SK-N-SH treated with all-trans-retinoic acid at 6 μM for 48 hours (cell line): ENCODE results near the gene HSPA12A.

Experiments used
- ATAC-seq: fragments of 200-7000 bp; cut with Tn5 transposase; 3 replicates; pipeline ENCODE4 v1.9.1; 2020; ENCODE audit warnings: mild to moderate bottlenecking, moderate library complexity
- ARNTL ChIP-seq: fragments of 450-650 bp; formaldehyde crosslinking; IDR thresholded peaks from 2 replicates; pipeline ENCODE4 v1.5.0; 2020; ENCODE audit warnings: low read depth, mild to moderate bottlenecking, moderate library complexity, borderline replicate concordance
- BACH2 ChIP-seq: fragments of 250-450 bp; sonication (Bioruptor Pico); IDR thresholded peaks from 2 replicates; pipeline ENCODE4 v1.9.0; 2021; ENCODE audit warnings: mild to moderate bottlenecking, borderline replicate concordance
- CSDC2 ChIP-seq: fragments of 250-450 bp; sonication (Bioruptor Pico); IDR thresholded peaks from 2 replicates; pipeline ENCODE4 v1.5.0; 2020; ENCODE audit warnings: mild to moderate bottlenecking, moderate library complexity
- ESRRG ChIP-seq: fragments of 250-450 bp; sonication (Bioruptor Pico); IDR thresholded peaks from 2 replicates; pipeline ENCODE4 v1.6.1; 2021; ENCODE audit warnings: mild to moderate bottlenecking
- ISL1 ChIP-seq: fragments of 250-450 bp; sonication (Bioruptor Pico); IDR thresholded peaks from 2 replicates; pipeline ENCODE4 v2.1.2; 2022; ENCODE audit warnings: mild to moderate bottlenecking, moderate library complexity
- OSR1 ChIP-seq: fragments of 250-450 bp; sonication (Bioruptor Pico); IDR thresholded peaks from 2 replicates; pipeline ENCODE4 v1.8.0; 2022; ENCODE audit warnings: moderate library complexity, mild to moderate bottlenecking, inconsistent platforms
- PPARA ChIP-seq: fragments of 250-450 bp; sonication (Bioruptor Pico); IDR thresholded peaks from 2 replicates; pipeline ENCODE4 v1.5.0; 2020; ENCODE audit warnings: mild to moderate bottlenecking, borderline replicate concordance
- RARB ChIP-seq: fragments of 250-450 bp; sonication (Bioruptor Pico); IDR thresholded peaks from 2 replicates; pipeline ENCODE4 v1.8.0; 2021; ENCODE audit warnings: mild to moderate bottlenecking, moderate library complexity
- SNAI2 ChIP-seq: fragments of 250-450 bp; sonication (Bioruptor Pico); IDR thresholded peaks from 2 replicates; pipeline ENCODE4 v1.5.0; 2020; ENCODE audit warnings: mild to moderate bottlenecking, moderate library complexity
- TCF4 ChIP-seq: fragments of 250-450 bp; sonication (Bioruptor Pico); IDR thresholded peaks from 2 replicates; pipeline ENCODE4 v1.8.0; 2021; ENCODE audit warnings: mild to moderate bottlenecking, moderate library complexity, borderline replicate concordance
- TOX ChIP-seq: fragments of 250-450 bp; sonication (Bioruptor Pico); IDR thresholded peaks from 2 replicates; pipeline ENCODE4 v1.8.0; 2021; ENCODE audit warnings: mild to moderate bottlenecking, moderate library complexity, borderline replicate concordance
- ZC3H10 ChIP-seq: fragments of 250-450 bp; sonication (Bioruptor Pico); IDR thresholded peaks from 2 replicates; pipeline ENCODE4 v1.5.1; 2021; ENCODE audit warnings: mild to moderate bottlenecking, moderate library complexity
- ZFP3 ChIP-seq: fragments of 250-450 bp; sonication (Bioruptor Pico); IDR thresholded peaks from 2 replicates; pipeline ENCODE4 v1.5.0; 2020; ENCODE audit warnings: mild to moderate bottlenecking, moderate library complexity
- ZFP30 ChIP-seq: fragments of 450-650 bp; formaldehyde crosslinking; IDR thresholded peaks from 2 replicates; pipeline ENCODE4 v1.5.0; 2022; ENCODE audit warnings: mild to moderate bottlenecking, moderate library complexity
- TF ChIP-seq, protein P1 (sequence below): fragments of 250-450 bp; sonication (Bioruptor Pico); IDR thresholded peaks from 2 replicates; pipeline ENCODE4 v1.8.0; 2021; ENCODE audit warnings: low read depth, mild to moderate bottlenecking, moderate library complexity, borderline replicate concordance
- TF ChIP-seq, protein P2 (sequence below): fragments of 250-450 bp; sonication (Bioruptor Pico); IDR thresholded peaks from 2 replicates; pipeline ENCODE4 v1.5.1; 2021; ENCODE audit warnings: mild to moderate bottlenecking, moderate library complexity
- TF ChIP-seq, protein P3 (sequence below): fragments of 250-450 bp; sonication (Bioruptor Pico); IDR thresholded peaks from 2 replicates; pipeline ENCODE4 v1.5.0; 2020; ENCODE audit warnings: mild to moderate bottlenecking, moderate library complexity
- TF ChIP-seq, protein P4 (sequence below): fragments of 250-450 bp; sonication (Bioruptor Pico); IDR thresholded peaks from 2 replicates; pipeline ENCODE4 v1.5.1; 2020; ENCODE audit warnings: low read depth, mild to moderate bottlenecking, moderate library complexity
- TF ChIP-seq, protein P5 (sequence below): fragments of 250-450 bp; sonication (Bioruptor Pico); IDR thresholded peaks from 2 replicates; pipeline ENCODE4 v1.8.0; 2020; ENCODE audit warnings: mild to moderate bottlenecking, moderate library complexity, borderline replicate concordance

HSPA12A gene

DNA sequence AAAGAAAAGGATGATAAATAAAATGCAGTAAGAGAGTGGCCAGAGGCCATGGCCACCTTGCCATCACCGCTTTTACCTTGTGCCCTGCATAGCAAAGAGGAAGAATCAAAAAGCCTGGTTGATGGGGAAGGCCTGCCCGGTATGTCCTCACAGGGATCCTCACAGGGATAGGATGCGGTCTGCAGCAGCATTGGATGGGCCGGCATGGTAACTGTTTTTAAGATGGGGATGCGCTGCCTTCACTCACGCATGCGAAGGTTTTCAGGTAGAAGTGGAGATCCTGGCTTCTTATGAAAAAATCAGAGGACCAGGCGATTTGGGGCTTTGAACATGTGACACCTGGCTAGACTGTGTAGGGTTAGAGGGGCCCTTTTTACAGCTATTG is 109.2 kb downstream of the HSPA12A start (continued):
- no peak for TF ChIP-seq RARB (CRISPR knock-in tag)
- no peak for TF ChIP-seq TCF4 (CRISPR knock-in tag)
- TF ChIP-seq TOX: no peak
- no peak for TF ChIP-seq ZC3H10 (CRISPR knock-in tag)
- no peak for TF ChIP-seq OSR1 (CRISPR knock-in tag)
- TF ChIP-seq, protein P1, sequence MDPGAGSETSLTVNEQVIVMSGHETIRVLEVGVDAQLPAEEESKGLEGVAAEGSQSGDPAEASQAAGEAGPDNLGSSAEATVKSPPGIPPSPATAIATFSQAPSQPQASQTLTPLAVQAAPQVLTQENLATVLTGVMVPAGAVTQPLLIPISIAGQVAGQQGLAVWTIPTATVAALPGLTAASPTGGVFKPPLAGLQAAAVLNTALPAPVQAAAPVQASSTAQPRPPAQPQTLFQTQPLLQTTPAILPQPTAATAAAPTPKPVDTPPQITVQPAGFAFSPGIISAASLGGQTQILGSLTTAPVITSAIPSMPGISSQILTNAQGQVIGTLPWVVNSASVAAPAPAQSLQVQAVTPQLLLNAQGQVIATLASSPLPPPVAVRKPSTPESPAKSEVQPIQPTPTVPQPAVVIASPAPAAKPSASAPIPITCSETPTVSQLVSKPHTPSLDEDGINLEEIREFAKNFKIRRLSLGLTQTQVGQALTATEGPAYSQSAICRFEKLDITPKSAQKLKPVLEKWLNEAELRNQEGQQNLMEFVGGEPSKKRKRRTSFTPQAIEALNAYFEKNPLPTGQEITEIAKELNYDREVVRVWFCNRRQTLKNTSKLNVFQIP (CRISPR knock-in tag): no peak
- no peak for TF ChIP-seq ARNTL (CRISPR knock-in tag)
- TF ChIP-seq, all 23 proteins: peak for 0

DNA sequence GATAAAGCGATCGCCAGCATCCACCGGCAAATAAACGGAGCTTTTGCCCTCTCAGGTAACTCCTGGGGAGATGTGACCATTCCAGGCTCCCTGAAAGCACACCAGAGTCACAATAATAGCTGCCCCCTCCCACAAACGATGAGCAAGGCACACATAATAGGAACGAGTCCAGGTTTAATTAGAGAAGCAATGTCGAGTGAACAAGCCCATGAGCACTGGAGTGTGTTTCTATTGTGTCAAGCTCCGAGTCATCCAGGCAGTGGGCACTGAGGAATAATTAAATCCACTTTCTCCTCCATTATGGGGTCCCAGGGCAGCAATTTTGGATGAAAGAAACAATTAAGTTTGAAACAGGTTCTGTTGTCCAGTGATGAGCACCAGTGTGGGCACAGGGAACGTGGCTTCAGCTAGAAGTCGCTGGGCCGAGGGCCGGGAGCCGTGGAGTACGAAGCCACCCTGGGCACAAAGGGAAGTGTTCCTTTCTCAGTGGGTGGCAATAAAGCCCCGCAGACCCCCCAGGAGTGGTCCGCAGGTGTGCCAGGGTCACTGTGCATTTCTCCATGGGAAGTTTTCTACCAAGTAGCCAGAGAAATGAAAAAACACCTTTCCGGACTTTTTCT is 109.7 kb downstream of the HSPA12A start:
- ATAC-seq: no peak
- TF ChIP-seq TCF4 (CRISPR knock-in tag): no peak
- TF ChIP-seq ARNTL (CRISPR knock-in tag): no peak

DNA sequence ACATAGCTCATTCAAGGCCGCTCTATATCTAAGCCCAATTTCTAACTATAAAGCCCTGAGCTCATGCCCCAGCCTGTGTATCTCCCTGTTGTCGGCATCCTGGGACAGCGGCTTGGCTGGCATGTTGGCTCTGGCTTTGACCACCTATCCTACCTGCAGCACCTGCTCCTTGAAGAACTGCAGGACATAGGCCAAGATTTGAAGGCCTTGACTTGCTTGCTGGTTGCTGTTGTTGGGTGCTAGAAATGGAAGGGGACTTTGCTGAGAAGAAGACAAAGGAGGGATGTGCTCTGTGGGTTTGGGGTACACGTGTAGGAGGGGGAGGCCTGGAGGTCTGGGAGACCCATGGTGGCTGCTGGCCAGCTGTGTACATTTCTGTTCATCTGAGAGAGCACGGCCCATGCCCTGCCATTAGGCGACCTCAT is 110.5 kb downstream of the HSPA12A start:
- no peak for TF ChIP-seq ZFP30 (CRISPR knock-in tag)
- no peak for TF ChIP-seq CSDC2
- TF ChIP-seq, protein P1 (CRISPR knock-in tag): no peak
- TF ChIP-seq, protein P2, sequence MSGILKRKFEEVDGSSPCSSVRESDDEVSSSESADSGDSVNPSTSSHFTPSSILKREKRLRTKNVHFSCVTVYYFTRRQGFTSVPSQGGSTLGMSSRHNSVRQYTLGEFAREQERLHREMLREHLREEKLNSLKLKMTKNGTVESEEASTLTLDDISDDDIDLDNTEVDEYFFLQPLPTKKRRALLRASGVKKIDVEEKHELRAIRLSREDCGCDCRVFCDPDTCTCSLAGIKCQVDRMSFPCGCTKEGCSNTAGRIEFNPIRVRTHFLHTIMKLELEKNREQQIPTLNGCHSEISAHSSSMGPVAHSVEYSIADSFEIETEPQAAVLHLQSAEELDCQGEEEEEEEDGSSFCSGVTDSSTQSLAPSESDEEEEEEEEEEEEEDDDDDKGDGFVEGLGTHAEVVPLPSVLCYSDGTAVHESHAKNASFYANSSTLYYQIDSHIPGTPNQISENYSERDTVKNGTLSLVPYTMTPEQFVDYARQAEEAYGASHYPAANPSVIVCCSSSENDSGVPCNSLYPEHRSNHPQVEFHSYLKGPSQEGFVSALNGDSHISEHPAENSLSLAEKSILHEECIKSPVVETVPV (CRISPR knock-in tag): no peak
- no peak for TF ChIP-seq OSR1 (CRISPR knock-in tag)
- TF ChIP-seq, protein P3, sequence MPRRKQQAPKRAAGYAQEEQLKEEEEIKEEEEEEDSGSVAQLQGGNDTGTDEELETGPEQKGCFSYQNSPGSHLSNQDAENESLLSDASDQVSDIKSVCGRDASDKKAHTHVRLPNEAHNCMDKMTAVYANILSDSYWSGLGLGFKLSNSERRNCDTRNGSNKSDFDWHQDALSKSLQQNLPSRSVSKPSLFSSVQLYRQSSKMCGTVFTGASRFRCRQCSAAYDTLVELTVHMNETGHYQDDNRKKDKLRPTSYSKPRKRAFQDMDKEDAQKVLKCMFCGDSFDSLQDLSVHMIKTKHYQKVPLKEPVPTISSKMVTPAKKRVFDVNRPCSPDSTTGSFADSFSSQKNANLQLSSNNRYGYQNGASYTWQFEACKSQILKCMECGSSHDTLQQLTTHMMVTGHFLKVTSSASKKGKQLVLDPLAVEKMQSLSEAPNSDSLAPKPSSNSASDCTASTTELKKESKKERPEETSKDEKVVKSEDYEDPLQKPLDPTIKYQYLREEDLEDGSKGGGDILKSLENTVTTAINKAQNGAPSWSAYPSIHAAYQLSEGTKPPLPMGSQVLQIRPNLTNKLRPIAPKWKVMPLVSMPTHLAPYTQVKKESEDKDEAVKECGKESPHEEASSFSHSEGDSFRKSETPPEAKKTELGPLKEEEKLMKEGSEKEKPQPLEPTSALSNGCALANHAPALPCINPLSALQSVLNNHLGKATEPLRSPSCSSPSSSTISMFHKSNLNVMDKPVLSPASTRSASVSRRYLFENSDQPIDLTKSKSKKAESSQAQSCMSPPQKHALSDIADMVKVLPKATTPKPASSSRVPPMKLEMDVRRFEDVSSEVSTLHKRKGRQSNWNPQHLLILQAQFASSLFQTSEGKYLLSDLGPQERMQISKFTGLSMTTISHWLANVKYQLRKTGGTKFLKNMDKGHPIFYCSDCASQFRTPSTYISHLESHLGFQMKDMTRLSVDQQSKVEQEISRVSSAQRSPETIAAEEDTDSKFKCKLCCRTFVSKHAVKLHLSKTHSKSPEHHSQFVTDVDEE (CRISPR knock-in tag): no peak
- no peak for TF ChIP-seq TOX
- TF ChIP-seq, protein P4, sequence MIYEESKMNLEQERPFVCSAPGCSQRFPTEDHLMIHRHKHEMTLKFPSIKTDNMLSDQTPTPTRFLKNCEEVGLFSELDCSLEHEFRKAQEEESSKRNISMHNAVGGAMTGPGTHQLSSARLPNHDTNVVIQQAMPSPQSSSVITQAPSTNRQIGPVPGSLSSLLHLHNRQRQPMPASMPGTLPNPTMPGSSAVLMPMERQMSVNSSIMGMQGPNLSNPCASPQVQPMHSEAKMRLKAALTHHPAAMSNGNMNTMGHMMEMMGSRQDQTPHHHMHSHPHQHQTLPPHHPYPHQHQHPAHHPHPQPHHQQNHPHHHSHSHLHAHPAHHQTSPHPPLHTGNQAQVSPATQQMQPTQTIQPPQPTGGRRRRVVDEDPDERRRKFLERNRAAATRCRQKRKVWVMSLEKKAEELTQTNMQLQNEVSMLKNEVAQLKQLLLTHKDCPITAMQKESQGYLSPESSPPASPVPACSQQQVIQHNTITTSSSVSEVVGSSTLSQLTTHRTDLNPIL (CRISPR knock-in tag): no peak
- TF ChIP-seq RARB (CRISPR knock-in tag): no peak
- TF ChIP-seq, protein P5, sequence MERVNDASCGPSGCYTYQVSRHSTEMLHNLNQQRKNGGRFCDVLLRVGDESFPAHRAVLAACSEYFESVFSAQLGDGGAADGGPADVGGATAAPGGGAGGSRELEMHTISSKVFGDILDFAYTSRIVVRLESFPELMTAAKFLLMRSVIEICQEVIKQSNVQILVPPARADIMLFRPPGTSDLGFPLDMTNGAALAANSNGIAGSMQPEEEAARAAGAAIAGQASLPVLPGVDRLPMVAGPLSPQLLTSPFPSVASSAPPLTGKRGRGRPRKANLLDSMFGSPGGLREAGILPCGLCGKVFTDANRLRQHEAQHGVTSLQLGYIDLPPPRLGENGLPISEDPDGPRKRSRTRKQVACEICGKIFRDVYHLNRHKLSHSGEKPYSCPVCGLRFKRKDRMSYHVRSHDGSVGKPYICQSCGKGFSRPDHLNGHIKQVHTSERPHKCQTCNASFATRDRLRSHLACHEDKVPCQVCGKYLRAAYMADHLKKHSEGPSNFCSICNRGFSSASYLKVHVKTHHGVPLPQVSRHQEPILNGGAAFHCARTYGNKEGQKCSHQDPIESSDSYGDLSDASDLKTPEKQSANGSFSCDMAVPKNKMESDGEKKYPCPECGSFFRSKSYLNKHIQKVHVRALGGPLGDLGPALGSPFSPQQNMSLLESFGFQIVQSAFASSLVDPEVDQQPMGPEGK (CRISPR knock-in tag): no peak
- no peak for TF ChIP-seq ISL1
- TF ChIP-seq ESRRG: no peak
- TF ChIP-seq, all 23 proteins: peak for 0
- ATAC-seq: no peak

DNA sequence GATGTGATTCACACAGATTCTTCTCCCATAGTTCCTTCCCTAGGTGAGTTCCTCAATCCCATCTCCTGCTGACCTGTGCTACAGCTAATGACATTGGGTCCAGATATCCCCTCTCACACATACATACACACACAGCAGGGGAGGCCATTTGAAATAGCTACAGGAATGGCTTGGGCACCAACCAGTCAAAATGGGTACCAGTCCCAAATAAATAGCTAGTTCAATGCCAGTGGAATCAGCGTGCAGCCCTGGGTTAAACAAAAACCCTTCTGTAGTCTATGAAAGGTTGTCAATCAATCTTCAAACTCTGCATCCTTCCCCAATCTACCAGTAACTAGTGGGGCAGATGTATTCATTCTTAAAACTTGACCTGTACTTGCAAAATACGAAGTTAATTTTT is 112.3 kb downstream of the HSPA12A start:
- no peak for ATAC-seq

More for the DNA sequence above, 112.3 kb downstream of the HSPA12A start:
- TF ChIP-seq ARNTL (CRISPR knock-in tag): no peak
- no peak for TF ChIP-seq BACH2
- TF ChIP-seq, protein P1 (CRISPR knock-in tag): no peak
- no peak for TF ChIP-seq PPARA (CRISPR knock-in tag)
- no peak for TF ChIP-seq SNAI2 (CRISPR knock-in tag)
- no peak for TF ChIP-seq ZFP3 (CRISPR knock-in tag)
